ENCODE measurements around the gene FN1.
A peak's percentile ranks its signal among the peaks of the same experiment; 100 is the strongest.

The FN1 gene

DNA sequence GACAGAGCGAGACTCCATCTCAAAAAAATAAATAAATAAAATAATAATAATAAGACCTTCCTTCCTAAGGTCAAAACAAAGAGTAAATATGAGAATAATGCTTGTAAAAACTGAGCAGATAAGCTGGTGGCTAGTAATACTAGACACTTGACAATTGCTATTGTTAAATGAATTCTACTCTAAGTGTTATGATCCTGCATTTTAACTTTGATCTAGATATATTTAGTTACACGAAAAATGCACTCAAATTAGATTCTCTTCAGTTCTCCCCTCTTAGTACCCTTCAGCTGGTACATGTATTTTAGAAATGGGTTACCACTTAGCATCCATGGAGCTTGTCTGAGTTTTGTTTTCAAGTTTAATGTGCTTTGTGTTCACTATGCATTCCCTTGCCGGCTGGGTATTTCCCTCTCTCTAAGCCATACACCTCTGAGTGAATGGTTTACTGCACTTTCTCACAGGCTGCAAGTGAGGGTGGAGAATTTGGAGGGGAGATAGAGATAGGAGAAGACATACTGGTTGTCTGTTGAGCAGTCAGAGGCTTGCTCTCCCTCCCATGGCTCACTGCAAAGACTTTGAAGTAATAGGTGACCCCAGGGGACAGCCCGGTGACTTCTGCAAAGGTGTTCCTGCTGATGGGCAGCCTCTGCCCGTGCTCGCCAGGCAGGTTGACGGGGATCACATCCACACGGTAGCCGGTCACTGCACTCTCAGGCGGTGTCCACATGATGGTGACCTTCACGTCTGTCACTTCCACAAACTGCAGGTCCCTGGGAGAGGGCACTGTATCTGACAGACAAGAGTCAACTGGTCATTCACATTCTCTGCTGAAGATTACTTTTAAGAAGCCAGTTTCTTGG lies 29.9 kb downstream of the FN1 start:
- Histone ChIP-seq H3K4me2 (no peak overlapping the region), H2AFZ (ENCODE audit: low read depth) (no peak overlapping the region), H3K4me3 (IDR thresholded peaks at IDR 0.05; ENCODE audit: insufficient read depth, low read depth, low read length) (no peak overlapping the region), H3K36me3 (ENCODE audit: insufficient read depth) (no peaks in the 10 kb centered on the region), H3K79me2 (ENCODE audit: insufficient read depth, low read depth) (no peaks in the 10 kb centered on the region), H3K4me1 (ENCODE audit: low read depth, poor library complexity, severe bottlenecking) (peaks cover 24% of the 10 kb centered on the region), H3K27ac (no peak overlapping the region), H3K27me3 (ENCODE audit: insufficient read depth, low read depth) (no peaks in the 10 kb centered on the region), H3K9ac (no peak overlapping the region), H4K20me1 (ENCODE audit: insufficient read depth) (no peaks in the 10 kb centered on the region)
- TF ChIP-seq, protein P1, sequence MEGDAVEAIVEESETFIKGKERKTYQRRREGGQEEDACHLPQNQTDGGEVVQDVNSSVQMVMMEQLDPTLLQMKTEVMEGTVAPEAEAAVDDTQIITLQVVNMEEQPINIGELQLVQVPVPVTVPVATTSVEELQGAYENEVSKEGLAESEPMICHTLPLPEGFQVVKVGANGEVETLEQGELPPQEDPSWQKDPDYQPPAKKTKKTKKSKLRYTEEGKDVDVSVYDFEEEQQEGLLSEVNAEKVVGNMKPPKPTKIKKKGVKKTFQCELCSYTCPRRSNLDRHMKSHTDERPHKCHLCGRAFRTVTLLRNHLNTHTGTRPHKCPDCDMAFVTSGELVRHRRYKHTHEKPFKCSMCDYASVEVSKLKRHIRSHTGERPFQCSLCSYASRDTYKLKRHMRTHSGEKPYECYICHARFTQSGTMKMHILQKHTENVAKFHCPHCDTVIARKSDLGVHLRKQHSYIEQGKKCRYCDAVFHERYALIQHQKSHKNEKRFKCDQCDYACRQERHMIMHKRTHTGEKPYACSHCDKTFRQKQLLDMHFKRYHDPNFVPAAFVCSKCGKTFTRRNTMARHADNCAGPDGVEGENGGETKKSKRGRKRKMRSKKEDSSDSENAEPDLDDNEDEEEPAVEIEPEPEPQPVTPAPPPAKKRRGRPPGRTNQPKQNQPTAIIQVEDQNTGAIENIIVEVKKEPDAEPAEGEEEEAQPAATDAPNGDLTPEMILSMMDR (conservative IDR thresholded peaks at IDR 0.05; ENCODE audit: low read depth, low read length) = no peak

DNA sequence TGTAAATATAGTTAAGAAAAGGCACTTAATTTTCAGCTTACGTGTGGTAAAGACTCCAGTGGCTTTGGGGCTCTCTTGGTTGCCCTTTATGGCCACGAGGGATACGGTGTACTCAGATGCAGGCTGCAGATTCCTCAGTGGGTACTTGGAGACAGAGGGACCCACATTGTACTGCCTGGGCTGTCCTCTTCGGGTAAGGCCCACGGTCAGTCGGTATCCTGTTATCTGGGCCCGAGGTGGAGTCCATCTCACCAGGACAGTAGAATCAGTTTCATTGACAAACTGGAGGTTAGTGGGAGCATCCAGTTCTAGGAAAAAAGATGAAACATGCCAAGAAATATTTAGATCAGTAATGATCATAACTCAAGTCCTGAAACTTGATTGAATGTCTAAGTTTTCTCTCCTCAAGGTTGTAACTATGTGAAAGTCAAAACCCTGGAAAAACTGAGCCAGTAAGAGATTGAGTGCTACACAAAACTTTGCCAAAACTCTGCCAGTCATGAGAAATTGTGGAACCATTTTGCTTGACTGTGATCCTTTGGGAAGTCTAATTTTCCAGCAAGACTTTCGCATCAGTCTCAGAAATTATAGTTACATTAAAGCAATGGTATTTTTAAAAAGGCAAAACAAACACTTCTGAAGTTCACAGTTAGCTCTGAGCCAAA lies 31.4 kb downstream of the FN1 start:
- no peaks in the 10 kb centered on the region for H3K36me3 ChIP-seq (ENCODE audit: insufficient read depth)
- H3K9ac ChIP-seq = no peak overlapping the region
- no peak overlapping the region for H3K27ac ChIP-seq
- H3K79me2 ChIP-seq (ENCODE audit: insufficient read depth, low read depth) = no peaks in the 10 kb centered on the region
- no peak overlapping the region for H2AFZ ChIP-seq (ENCODE audit: low read depth)
- no peak overlapping the region for H3K4me2 ChIP-seq
- no peaks in the 10 kb centered on the region for H4K20me1 ChIP-seq (ENCODE audit: insufficient read depth)
- no peak overlapping the region for H3K4me3 ChIP-seq (IDR thresholded peaks at IDR 0.05; ENCODE audit: insufficient read depth, low read depth, low read length)
- TF ChIP-seq, protein P1 (conservative IDR thresholded peaks at IDR 0.05; ENCODE audit: low read depth, low read length) = no peak
- H3K27me3 ChIP-seq (ENCODE audit: insufficient read depth, low read depth) = no peaks in the 10 kb centered on the region
- H3K4me1 ChIP-seq (ENCODE audit: low read depth, poor library complexity, severe bottlenecking) = peaks cover 26% of the 10 kb centered on the region

DNA sequence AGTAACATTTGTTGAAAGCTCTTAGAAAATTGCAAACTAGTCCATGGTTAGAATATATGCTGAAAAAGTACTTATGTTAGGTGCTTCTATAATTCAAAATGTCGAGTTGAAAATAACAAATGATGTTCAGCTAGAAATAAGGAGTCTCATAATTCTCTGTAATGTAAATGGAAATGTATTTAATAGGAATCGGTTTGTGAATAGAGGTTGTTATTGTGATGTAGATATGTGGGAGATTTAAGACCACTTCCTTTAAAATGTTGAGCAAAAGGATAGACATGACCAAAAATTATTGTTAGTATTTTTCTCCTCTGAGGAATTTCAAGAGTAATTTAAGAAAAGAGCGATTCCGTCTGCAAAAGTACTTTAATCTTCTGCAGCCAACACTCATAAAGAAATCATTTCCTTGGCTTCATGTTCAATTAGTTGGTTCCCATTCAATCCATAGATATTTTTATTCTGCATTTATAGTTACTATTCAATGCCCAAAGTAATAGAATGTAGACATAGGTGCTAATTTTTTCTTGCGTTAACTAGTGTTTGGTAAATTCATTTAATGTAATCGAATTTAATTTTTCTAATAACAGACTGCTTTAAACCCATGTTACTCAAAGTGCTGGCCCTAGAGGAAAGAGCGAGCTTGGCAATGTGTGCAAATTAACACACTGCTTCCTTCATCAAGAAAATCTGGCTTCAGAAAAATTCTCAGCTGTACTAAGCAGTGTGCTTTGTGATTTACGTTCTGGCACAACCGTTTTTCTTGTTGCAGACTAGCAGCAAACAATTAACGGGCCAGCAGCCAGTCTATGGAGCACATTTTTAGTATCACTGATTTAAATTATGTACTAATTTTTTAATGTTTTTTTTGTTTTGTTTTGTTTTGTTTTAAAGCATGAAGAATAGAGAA lies 32.2 kb downstream of the FN1 start:
- Histone ChIP-seq H3K4me1 (ENCODE audit: low read depth, poor library complexity, severe bottlenecking) (peaks cover 26% of the 10 kb centered on the region), H3K79me2 (ENCODE audit: insufficient read depth, low read depth) (no peaks in the 10 kb centered on the region), H3K27me3 (ENCODE audit: insufficient read depth, low read depth) (no peaks in the 10 kb centered on the region), H3K9ac (no peak overlapping the region), H3K36me3 (ENCODE audit: insufficient read depth) (no peaks in the 10 kb centered on the region), H3K27ac (no peak overlapping the region), H4K20me1 (ENCODE audit: insufficient read depth) (no peaks in the 10 kb centered on the region), H3K4me2 (no peak overlapping the region), H2AFZ (ENCODE audit: low read depth) (no peak overlapping the region), H3K4me3 (IDR thresholded peaks at IDR 0.05; ENCODE audit: insufficient read depth, low read depth, low read length) (no peak overlapping the region)
- TF ChIP-seq, protein P1 (conservative IDR thresholded peaks at IDR 0.05; ENCODE audit: low read depth, low read length) = no peak

DNA sequence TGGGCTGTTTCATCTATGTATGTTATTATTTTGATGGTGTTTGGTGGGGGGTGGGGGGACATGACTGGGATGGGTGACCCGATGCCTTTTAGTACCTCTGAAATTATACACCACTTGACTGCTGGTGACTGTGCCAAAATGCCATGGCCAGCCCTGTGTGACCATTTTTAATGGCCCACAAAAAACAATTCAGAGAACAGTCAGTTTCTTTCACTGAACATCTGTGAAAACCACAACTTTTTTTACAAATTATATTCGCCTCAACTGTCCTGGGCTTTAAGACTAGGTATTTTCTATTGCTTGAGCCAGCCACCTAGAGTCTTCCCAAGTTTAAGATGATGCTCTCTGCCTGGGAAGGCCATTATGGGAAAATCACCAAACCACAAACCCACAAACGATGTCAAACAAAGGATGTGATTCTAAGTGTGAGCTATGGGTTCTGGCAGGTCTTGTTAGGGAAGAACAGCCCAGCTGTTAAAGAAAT lies 33.9 kb downstream of the FN1 start:
- Histone ChIP-seq H3K27me3 (ENCODE audit: insufficient read depth, low read depth) (no peaks in the 10 kb centered on the region), H3K79me2 (ENCODE audit: insufficient read depth, low read depth) (no peaks in the 10 kb centered on the region), H3K4me3 (IDR thresholded peaks at IDR 0.05; ENCODE audit: insufficient read depth, low read depth, low read length) (no peak overlapping the region), H4K20me1 (ENCODE audit: insufficient read depth) (no peaks in the 10 kb centered on the region), H3K4me2 (peak overlapping the region; percentile 15; the same call in 1 of the 2 replicates), H3K9ac (no peak overlapping the region), H3K27ac (no peak overlapping the region; the same call in 1 of the 2 replicates), H3K36me3 (ENCODE audit: insufficient read depth) (no peaks in the 10 kb centered on the region), H2AFZ (ENCODE audit: low read depth) (no peak overlapping the region), H3K4me1 (ENCODE audit: low read depth, poor library complexity, severe bottlenecking) (peaks cover 26% of the 10 kb centered on the region)
- TF ChIP-seq, protein P1 (conservative IDR thresholded peaks at IDR 0.05; ENCODE audit: low read depth, low read length) = no peak
